Measurements from ENCODE around the gene EIF2B1. TPM values are rescaled to one million over a fixed set of nuclear protein-coding genes. Genes with fewer than 3 reads are reported as not detected.

Gene EIF2B1
- polyA plus RNA-seq, 3 donors, result 55.7 to 73.4 (median 69.3) TPM

GRCh38 chr12:123578243-123578642, 55.2 kb downstream of the EIF2B1 start:
- WGBS (ENCODE audit: insufficient coverage), result no CpG with 5 or more reads among the region's 3 CpGs
- Mint-ChIP-seq H3K27me3 (ENCODE audit: low read depth in 3 of 3) (peaks cover 5 to 8% (median 7%) of the 10 kb centered on the region in 3 donors), H3K4me1 (peaks cover 13% of the 10 kb centered on the region), H3K9me3 (peaks cover 0 to 4% (median 0%) of the 10 kb centered on the region in 7 donors), H3K27ac (no peak overlapping the region), H3K36me3 (peaks cover 1 to 3% of the 10 kb centered on the region in 2 donors), H3K4me3 (no peak overlapping the region)
- H2AFZ ChIP-seq (ENCODE audit: insufficient read depth, low read depth, low read length, poor library complexity, severe bottlenecking), result no peak overlapping the region
- H3K4me3 ChIP-seq (replicated peaks in 1 of 3; ENCODE audit: low read depth in 2 of 3, low read length in 3 of 3), result no peak overlapping the region
- H3K36me3 ChIP-seq (replicated peaks in 1 of 2; ENCODE audit: control insufficient read depth in 1 of 2, insufficient read depth in 2 of 2, low read length in 2 of 2), result no peaks in the 10 kb centered on the region
- intact Hi-C loops (cut with micrococcal nuclease), result no loop called here
- no peaks in the 10 kb centered on the region for H3K27me3 ChIP-seq (ENCODE audit: control insufficient read depth in 2 of 2, insufficient read depth in 2 of 2, low read length in 2 of 2)
- H3K27ac ChIP-seq (ENCODE audit: low read depth in 1 of 2, low read length in 2 of 2), result no peak overlapping the region
- no peaks in the 10 kb centered on the region for H4K20me1 ChIP-seq (ENCODE audit: insufficient read depth, low read length)
- no peak for TF ChIP-seq CTCF (IDR thresholded peaks at IDR 0.05)
- peaks cover 10 to 15% of the 10 kb centered on the region in 2 donors for H3K4me1 ChIP-seq (ENCODE audit: control insufficient read depth in 1 of 2, insufficient read depth in 2 of 2, low read length in 2 of 2)
- no peak for DNase-seq
- H3K4me2 ChIP-seq (replicated peaks; ENCODE audit: extremely low read depth, low read length, poor library complexity, severe bottlenecking), result no peak overlapping the region
- peaks cover 11% of the 10 kb centered on the region for H3K79me2 ChIP-seq (ENCODE audit: insufficient read depth, low read length)
- H3K9me3 ChIP-seq (replicated peaks in 1 of 2; ENCODE audit: control insufficient read depth in 1 of 2, insufficient read depth in 1 of 2, low read length in 2 of 2), result peaks cover 0 to 4% of the 10 kb centered on the region in 2 donors
- no peak overlapping the region for H3K9ac ChIP-seq (ENCODE audit: insufficient read depth, low read length, poor library complexity, severe bottlenecking)

- WGBS (ENCODE audit: insufficient coverage), result 100% methylated on average over 1 of the region's 1 CpG
- Mint-ChIP-seq H3K4me1 (no peaks in the 10 kb centered on the region), H3K27ac (no peak overlapping the region), H3K9me3 (peaks cover 0 to 4% (median 0%) of the 10 kb centered on the region in 7 donors), H3K36me3 (peaks cover 1 to 3% of the 10 kb centered on the region in 2 donors), H3K4me3 (no peak overlapping the region), H3K27me3 (ENCODE audit: low read depth in 3 of 3) (peaks cover 5 to 11% (median 9%) of the 10 kb centered on the region in 3 donors)
- DNase-seq, result no peak
- Histone ChIP-seq H3K27ac (ENCODE audit: low read depth in 1 of 2, low read length in 2 of 2) (no peak overlapping the region), H2AFZ (ENCODE audit: insufficient read depth, low read depth, low read length, poor library complexity, severe bottlenecking) (no peak overlapping the region), H3K4me1 (ENCODE audit: control insufficient read depth in 1 of 2, insufficient read depth in 2 of 2, low read length in 2 of 2) (no peaks in the 10 kb centered on the region), H3K79me2 (ENCODE audit: insufficient read depth, low read length) (no peaks in the 10 kb centered on the region), H3K9me3 (replicated peaks in 1 of 2; ENCODE audit: control insufficient read depth in 1 of 2, insufficient read depth in 1 of 2, low read length in 2 of 2) (peaks cover 0 to 4% of the 10 kb centered on the region in 2 donors), H3K4me3 (replicated peaks in 1 of 3; ENCODE audit: low read depth in 2 of 3, low read length in 3 of 3) (no peak overlapping the region), H3K9ac (ENCODE audit: insufficient read depth, low read length, poor library complexity, severe bottlenecking) (no peak overlapping the region), H3K36me3 (replicated peaks in 1 of 2; ENCODE audit: control insufficient read depth in 1 of 2, insufficient read depth in 2 of 2, low read length in 2 of 2) (no peaks in the 10 kb centered on the region), H3K4me2 (replicated peaks; ENCODE audit: extremely low read depth, low read length, poor library complexity, severe bottlenecking) (no peak overlapping the region), H4K20me1 (ENCODE audit: insufficient read depth, low read length) (no peaks in the 10 kb centered on the region), H3K27me3 (ENCODE audit: control insufficient read depth in 2 of 2, insufficient read depth in 2 of 2, low read length in 2 of 2) (no peaks in the 10 kb centered on the region)
- no peak for TF ChIP-seq CTCF (IDR thresholded peaks at IDR 0.05)
- intact Hi-C loops (cut with micrococcal nuclease), result no loop called here
Measured at GRCh38 chr12:123576611-123577010, 56.9 kb downstream of the EIF2B1 start.
